Endothelial cell of hepatic sinusoid (primary cell): ENCODE measurements around the gene ISLR2.

Experiments
- in situ Hi-C: cut with HindIII; loops from 2 replicates; pipeline ENCODE4 v1.10.0; 2017; ENCODE audit warnings: low sequenced_read_pairs

The ISLR2 gene

DNA sequence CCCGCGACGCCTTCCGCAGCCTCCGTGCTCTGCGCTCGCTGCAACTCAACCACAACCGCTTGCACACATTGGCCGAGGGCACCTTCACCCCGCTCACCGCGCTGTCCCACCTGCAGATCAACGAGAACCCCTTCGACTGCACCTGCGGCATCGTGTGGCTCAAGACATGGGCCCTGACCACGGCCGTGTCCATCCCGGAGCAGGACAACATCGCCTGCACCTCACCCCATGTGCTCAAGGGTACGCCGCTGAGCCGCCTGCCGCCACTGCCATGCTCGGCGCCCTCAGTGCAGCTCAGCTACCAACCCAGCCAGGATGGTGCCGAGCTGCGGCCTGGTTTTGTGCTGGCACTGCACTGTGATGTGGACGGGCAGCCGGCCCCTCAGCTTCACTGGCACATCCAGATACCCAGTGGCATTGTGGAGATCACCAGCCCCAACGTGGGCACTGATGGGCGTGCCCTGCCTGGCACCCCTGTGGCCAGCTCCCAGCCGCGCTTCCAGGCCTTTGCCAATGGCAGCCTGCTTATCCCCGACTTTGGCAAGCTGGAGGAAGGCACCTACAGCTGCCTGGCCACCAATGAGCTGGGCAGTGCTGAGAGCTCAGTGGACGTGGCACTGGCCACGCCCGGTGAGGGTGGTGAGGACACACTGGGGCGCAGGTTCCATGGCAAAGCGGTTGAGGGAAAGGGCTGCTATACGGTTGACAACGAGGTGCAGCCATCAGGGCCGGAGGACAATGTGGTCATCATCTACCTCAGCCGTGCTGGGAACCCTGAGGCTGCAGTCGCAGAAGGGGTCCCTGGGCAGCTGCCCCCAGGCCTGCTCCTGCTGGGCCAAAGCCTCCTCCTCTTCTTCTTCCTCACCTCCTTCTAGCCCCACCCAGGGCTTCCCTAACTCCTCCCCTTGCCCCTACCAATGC is 45.1 kb downstream of the ISLR2 start:
- in situ Hi-C loops = no loop called here

DNA sequence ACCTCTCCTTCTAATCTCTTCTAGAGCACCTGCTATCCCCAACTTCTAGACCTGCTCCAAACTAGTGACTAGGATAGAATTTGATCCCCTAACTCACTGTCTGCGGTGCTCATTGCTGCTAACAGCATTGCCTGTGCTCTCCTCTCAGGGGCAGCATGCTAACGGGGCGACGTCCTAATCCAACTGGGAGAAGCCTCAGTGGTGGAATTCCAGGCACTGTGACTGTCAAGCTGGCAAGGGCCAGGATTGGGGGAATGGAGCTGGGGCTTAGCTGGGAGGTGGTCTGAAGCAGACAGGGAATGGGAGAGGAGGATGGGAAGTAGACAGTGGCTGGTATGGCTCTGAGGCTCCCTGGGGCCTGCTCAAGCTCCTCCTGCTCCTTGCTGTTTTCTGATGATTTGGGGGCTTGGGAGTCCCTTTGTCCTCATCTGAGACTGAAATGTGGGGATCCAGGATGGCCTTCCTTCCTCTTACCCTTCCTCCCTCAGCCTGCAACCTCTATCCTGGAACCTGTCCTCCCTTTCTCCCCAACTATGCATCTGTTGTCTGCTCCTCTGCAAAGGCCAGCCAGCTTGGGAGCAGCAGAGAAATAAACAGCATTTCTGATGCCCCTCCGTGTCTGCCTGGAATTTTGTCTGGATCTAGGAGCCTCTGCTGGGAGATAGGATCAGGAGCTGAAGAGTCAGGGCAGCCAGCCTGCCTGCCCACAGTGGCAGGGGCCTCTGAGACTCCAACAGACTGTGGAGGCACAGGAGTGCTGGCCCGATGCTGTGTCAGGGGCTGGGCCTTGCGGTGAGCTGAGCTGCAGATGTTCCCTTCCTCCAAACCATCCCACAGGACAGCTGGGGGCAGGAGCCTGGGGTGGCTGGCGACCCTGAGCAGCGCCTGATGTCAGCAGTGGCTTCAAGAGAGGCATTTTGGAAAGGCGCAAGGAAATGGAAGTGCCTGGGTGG is 46.2 kb downstream of the ISLR2 start:
- in situ Hi-C loops = no loop called here

DNA sequence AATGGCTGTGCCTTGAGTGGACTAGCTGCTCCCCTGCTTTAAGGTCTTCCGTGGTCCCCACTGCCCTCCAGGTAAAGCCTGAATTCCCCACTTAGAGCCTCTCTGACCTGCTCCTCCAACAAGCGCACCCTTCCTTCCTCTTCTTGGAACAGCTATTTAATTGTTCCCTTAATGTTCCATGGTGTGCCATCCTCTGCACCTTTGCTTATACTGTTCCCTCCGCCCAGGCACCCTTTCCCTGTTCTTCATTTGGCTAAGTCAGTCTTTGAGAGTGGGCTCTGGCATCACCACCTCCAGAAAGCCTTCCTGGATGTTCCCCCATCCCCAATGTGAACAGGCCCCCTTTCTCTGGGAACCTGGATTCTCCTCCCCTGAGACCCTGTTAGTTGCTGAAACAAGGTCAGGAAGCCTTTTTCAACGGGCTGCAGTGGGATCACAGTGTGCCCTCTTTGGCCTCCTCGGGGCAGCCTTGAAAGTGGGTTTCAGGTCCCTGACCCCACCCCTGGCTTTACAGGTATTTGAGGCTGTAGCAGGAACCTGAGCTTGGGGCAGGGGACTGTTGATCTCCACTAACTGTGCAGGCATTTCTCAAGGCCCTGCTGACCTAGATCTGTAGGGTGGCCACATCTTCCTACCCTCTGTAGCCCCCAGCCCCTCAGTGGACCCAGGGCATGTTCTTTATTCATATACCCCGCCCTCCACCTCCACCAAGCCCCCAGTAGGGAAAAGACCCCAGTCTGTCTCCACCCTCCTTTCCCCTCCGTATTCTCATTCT is 48.1 kb downstream of the ISLR2 start:
- in situ Hi-C loops = no loop called here

DNA sequence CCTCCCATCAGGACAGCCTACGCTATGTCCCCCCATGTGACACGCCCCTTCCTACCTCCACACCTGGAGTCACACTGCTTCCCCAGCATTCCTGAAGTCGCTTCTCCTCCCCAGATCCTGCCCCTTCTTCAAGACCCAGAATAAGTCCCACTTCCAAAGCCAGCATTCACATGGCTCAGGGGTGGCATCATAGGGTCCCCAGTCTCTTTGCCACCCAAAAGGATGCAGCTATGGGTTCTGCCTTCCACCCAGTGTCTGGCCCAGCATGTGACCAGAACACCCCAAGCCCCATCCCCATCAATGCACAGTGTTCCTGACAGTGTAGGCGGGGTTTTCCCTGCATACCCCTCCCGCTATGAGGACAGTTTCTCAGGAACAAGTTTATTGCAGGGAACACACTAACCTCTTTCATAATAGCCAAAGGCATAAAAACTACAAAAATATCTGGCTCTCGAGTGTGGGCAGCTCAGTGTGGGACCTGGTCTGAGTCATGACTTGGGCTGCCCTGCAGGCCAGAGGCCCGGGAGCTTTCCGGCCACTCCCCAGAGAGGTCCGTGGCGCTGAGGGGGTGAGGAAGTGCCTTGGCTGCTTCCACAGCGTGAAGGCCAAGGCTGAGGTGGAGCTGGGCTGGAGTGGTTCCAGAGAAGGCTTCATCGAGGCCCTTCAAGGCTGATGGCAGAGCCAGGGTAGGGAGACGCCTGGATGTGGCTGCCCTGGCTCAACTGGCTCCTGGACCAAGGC is 48.9 kb downstream of the ISLR2 start:
- in situ Hi-C loops = no loop called here

DNA sequence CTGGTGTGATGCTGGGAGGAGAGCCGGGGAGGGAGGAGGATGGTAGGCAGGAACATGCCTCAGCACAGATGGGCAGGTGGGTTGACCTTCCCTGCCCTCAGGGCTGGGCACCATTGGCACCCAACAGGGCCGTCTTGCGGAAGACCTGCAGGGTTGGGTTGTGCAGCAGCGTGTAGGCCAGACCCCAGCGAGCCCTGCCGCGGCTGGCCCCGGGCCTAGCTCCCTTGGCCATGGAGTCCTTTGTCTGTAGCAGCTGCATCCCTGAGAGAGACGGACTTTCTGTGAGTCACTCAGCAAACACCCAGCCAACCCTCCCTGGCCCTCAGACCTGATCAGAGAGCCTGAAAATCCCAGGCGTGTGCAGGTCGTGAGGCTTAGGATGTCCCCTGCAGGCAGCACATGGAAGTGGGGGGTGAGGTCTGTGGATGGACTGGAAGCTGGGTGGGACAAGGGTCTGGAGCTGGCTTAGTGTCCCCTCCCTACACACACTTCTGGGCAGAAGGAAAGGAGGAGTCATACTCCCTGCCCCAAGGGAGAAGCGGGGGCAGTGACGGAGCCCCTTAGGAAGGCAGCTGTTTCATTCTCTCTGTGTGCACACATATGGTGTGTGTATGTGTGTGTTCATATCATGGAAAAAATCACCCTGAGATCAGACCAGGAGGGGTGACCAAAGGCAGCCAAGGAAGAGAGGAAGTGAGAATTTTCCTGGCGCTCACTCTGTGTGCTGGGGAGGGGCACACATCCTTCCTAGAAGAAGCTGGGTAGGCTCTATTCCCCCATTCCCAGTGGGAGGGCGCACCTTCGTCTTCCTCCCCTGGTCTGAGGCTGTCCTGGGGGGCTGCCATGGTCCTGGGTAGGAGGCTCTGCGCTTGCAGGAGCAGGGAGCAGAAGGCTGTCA is 49.8 kb downstream of the ISLR2 start:
- in situ Hi-C loops = no loop called here

DNA sequence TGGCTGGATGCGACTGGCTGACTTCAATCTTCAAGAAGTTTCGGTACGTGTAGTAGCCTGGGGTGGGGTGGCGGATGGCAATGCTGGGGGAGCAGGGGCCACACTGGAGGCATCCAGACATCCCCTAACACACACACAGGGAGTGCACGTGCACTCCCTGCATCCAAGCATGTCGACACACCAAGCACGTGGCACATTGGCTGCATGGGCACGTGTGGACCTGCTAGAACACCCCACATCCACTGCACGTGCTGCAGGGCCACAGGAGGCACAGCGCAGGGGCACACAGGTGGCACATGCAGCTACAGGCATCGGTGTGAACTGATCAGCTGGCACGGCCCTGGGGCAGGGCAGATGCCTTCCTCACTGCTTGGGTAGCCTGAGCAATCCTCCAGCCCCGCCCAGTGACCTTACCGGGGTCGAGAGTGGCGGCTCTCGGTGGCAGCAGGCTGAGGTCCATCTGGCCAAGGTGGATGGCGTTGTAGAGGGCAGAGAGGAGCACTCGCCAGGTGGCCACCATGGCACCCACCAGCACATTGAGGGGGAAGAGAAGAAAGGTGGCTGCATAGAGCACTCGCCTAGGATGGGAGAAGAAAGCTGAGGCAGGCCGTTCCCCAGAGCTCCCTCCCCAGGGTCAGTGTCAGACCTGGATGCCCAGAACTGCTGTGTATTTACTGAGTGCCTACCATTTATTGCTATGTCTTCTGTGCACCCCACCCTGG is 50.7 kb downstream of the ISLR2 start:
- in situ Hi-C loops = no loop called here

DNA sequence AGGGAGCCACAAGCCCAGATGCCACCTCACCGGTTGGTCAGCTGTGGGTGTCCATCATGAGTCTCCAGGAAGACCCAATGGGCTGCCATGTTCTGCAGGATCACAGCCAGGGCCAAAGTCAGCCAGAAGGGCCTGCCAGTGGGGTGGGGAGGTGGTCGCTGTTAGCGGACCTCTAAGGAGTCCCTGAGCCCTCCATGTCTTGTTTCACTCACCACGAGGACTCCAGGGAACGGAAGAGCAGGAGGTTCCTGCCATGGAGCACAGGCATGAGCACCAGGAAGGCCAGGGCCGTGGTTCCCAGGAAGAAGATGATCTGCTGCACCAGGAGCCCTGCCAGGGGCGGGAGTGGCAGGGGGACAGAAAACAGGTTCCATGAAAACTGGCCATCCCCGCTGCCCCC is 51.7 kb downstream of the ISLR2 start:
- in situ Hi-C loops = no loop called here

DNA sequence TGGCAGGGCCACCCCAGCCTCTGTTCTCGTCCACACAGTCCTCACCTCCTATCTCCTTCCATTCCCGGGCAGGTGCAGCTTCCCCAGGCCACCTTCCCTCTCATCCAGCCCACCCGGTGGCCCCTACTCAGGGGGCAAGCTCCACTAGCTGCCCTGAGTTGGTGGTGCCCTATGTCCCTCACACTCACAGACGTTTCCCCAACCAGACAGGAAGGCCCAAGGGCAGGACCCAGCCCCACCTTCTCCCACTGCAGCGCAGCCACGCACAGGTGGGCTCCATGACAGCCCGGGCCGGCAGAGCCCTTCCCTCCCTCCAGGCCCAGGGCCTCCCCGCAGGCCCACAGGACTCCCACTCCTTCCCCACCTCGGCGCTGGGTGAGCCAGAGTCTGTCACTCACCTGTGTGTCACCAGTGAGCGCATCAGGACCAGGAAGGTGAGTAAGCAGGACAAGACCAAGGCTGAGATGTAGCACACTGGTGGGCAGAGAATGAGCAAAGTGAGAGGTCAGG is 54.3 kb downstream of the ISLR2 start:
- in situ Hi-C loops = no loop called here

DNA sequence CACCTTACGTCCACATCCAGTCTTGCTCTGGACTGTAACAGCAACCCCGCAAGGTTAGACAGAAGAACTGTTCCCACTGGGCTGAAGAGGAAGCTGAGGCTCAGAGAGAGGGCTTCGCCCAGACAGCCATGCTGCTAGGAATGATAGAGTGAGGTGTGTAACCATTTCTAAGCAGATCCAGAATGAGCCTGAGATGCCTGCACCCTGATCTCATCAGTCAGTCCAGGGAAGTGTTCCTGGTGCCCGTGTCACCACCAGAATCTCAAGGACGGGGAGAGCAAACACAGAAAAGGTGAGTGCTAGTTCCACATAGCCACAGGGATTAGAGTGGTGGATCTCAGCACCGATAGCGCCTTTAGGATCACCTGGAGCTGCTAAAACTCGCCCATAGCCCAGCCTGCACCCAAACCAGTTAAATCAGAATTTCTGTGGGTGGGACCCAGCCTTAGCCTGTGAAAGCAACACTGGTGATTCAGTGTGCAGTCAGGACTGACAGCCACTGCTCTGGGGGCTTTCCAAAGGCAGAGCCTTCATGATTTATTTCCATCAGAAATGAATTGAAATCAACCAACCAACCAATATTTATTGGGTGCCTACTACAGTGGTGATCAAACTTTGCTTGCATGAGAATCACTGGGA is 55.4 kb downstream of the ISLR2 start:
- in situ Hi-C loops = no loop called here
